ENCODE measurements around the gene PFN1.
A peak's percentile ranks its signal among the peaks of the same experiment; 100 is the strongest.
"Not testable (repeated sequence)": the region's sequence is repeated elsewhere in the genome, so short reads cannot be mapped to it uniquely, and the experiment has no call there.

Gene PFN1

DNA sequence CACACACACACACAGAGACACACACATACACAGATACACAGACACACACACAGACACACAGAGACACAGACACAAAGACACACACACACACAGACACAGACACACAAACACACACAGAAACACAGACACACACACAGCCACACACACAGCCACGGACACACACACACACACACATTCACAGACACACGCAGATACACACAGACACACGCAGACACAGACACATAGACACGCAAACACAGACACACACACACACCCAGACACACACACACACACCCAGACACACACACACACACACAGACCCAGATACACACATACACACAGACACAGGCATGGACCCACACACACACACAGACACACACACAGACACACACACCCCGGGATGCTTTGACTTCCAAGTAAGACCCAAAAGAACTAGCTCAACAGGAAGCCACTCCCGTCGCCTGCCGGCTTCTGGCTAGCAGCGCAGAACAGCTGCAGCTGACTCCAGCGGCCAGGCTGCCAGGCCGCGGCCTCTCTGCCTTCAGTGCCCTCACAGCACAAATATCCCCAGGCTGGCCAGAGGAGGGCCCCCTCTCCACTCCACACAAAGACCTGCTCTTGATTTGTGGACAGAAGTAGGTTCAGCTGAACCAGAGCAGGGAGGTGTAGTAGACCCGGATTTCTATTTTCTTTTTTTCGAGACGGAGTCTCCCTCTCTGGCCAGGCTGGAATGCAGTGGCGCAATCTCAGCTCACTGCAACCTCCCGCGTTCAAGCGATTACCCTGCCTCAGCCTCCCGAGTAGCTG is 39.4 kb downstream of the PFN1 start:
- 0 out of 2 replicates have a peak overlapping the region, but pooled peaks have one; percentile 5 for H3K27ac ChIP-seq
- TF ChIP-seq, protein P1, sequence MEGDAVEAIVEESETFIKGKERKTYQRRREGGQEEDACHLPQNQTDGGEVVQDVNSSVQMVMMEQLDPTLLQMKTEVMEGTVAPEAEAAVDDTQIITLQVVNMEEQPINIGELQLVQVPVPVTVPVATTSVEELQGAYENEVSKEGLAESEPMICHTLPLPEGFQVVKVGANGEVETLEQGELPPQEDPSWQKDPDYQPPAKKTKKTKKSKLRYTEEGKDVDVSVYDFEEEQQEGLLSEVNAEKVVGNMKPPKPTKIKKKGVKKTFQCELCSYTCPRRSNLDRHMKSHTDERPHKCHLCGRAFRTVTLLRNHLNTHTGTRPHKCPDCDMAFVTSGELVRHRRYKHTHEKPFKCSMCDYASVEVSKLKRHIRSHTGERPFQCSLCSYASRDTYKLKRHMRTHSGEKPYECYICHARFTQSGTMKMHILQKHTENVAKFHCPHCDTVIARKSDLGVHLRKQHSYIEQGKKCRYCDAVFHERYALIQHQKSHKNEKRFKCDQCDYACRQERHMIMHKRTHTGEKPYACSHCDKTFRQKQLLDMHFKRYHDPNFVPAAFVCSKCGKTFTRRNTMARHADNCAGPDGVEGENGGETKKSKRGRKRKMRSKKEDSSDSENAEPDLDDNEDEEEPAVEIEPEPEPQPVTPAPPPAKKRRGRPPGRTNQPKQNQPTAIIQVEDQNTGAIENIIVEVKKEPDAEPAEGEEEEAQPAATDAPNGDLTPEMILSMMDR (conservative IDR thresholded peaks at IDR 0.05): peak; percentile 78

DNA sequence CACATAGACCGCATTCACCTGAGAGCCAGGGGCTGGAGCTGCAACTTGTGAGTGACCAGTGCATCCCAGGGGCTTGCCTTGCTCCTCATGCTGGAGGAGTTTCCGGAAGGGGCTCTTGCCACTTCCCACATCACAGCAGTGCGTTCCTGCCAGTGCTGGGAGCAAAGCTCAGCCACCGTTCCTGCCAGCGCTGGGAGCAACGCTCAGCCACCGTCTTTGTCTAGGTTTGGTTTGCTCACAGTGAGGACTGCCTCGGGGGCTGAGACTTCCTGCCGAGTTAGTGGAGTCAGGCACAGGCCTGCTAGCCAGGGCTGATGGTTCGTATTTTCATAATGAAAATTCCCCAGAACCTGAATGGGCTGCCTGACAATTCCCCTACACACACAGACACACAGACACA is 40.0 kb downstream of the PFN1 start:
- H3K27ac ChIP-seq: no peak overlapping the region
- TF ChIP-seq, protein P1 (conservative IDR thresholded peaks at IDR 0.05): no peak

DNA sequence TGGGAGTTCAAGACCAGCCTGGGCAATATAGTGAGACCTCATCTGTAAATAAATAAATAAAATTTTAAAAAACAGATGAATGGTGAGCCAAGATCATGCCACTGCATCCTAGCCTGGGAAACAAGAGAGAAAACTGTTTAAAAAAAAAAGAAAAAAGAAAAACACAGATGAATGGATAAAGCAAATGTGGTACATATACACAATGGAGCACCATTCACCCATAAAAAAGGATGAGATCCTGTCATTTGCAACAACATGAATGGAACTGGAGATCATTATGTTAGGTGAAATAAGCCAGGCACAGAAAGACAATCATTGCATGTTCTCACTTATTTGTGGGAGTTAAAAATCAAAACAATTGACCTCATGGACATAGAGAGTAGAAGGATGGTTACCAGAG is 41.7 kb downstream of the PFN1 start:
- not testable (repeated sequence) for H3K27ac ChIP-seq

DNA sequence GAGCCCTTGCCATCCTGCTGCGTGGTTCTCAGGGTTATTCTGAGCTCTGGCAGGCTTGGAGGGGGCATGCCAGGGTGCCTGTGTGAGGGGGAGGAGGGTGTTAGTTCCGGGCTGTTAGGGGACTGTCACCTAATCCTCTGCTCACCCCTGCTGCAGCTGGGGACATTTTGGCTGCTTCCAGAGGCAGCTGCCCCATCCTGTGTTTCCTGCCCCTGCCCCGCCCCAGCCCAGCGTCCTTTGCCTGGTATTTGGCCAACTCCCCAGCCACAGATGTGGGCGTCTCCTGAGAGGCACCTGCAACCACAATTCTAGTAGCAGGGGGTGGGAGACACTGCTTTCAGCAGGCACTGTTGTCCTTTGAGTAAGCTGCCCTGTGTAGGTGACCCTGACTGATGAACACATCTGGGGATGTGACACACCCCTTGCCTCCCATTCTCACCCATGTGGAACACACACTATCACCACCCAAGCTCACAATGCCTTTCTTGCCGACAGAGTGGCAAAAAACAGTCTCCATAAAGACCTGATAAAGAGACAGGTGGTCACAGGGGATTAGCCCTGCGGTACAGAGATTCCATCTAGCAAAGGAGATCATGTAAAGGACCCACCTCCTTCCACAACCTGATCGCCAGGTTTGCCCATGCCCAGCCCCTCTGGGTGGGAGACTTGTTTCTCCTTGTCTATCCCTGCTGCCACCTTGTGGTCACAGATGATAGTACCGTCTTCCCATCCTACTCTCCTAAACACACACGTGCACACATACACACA is 45.1 kb downstream of the PFN1 start, which contains the start of gene CHRNE:
Gene CHRNE (minus strand): TSS at position 48 of the 768 bp plus-strand sequence. CDS start 35 bp downstream, at position 13.
- no peak within 1 kb of the TSS for H3K27ac ChIP-seq
- TF ChIP-seq, protein P1 (conservative IDR thresholded peaks at IDR 0.05): peak; percentile 79

DNA sequence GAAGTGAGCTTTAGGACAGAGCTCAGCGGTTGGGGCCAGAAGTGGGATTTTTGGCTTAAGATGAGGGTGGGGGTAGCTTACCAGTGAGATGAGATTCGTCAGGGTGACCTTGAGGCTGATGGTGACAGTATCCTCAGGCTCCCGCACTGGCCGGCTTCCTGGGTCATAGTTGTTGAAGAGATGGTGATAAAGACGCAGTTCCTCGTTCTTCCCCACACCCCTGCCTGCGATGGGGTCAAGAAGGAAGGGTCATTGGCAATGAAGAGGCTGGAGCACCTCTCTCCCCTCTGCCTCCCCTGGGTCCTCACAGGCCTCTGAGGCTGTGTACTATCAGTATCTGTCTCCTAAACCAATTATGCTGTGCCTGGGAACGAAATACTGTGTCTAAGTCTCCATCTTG is 45.8 kb downstream of the PFN1 start:
- H3K27ac ChIP-seq: no peak overlapping the region
- TF ChIP-seq, protein P1 (conservative IDR thresholded peaks at IDR 0.05): no peak

DNA sequence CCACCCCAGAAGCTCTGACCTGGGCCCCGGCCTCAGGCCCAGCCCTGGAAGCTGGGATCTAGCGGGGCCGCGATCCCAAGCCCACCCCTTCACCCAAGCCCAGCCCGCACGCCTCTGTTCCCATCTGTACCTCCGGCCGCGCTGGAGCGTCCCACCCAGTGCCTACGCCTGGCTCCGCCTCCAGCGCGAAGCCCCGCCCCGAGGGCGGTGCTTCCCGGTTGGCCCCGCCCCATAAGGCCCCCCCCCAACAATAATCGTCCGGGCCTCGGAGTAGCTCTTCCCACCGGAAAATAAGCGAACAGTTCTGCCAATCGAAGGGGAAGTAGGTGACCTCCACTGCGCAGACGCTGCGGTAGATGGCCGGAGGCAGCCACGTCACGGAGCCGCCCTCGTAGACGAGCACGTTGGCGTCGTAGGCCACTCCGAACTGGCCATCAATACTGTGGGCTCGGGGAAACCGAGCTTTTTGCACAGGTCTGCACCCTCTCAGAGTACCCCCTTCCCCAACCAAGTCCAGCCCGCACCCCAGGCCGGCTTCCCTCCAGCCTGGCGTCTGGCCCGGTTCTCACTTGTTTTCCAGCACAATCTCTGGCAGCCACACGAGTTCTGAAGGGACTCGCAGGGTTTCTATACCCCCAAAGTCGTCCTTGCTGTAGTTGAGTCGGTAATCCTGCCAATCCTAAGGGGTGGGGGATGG is 46.5 kb downstream of the PFN1 start:
- TF ChIP-seq, protein P1 (conservative IDR thresholded peaks at IDR 0.05): no peak
- H3K27ac ChIP-seq: no peak overlapping the region

DNA sequence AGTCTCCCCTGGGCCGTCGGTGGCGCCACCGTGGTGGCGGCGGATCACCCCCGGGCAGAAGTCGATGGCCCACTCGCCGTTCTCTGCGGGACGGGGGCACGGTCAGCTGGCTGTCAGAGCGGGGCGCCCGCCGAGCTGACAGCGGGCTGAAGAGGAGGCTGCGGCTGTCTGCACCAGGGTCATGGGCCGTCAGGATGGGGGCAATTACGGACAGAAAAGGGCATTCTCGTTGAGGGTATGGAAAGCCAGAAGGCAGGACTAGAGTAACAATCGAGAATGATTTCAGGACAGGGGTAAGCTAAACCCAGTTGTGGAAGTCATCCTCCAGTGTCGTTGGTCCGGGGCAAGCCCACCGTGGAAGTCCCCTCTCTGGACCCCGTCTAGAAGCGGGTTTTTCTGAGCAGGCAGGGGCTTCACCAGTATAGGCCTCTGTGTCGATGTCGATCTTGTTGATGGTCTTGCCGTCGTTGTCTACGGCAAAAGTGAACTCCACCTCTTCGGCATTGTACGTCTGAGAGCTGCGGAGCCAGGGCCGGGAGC is 47.2 kb downstream of the PFN1 start:
- TF ChIP-seq, protein P1 (conservative IDR thresholded peaks at IDR 0.05): no peak
- H3K27ac ChIP-seq: no peak overlapping the region
